Type B pancreatic cell (in vitro differentiated cells): ENCODE measurements around the gene PI4KA. TPM values are rescaled to one million over a fixed set of nuclear protein-coding genes. Genes with fewer than 3 reads are reported as not detected.

Source experiments
- DNase-seq: peaks from one replicate; pipeline ENCODE4 v3.0.0; 2021; ENCODE audit warnings: mixed read lengths; ENCODE audit not compliant: unreplicated experiment; ENCODE audit errors: extremely low spot score
- H3K27ac Mint-ChIP-seq: 2 replicates; pipeline ENCODE4 v1.8.0; 2021; ENCODE audit warnings: mild to moderate bottlenecking, mixed read lengths
- H3K27me3 Mint-ChIP-seq: 2 replicates; pipeline ENCODE4 v1.8.0; 2021; ENCODE audit warnings: mixed read lengths
- H3K36me3 Mint-ChIP-seq: 2 replicates; pipeline ENCODE4 v1.8.0; 2021; ENCODE audit warnings: mixed read lengths
- H3K4me1 Mint-ChIP-seq: one replicate; pipeline ENCODE4 v1.8.0; 2021; ENCODE audit warnings: mixed read lengths; ENCODE audit not compliant: unreplicated experiment
- H3K4me3 Mint-ChIP-seq: 2 replicates; pipeline ENCODE4 v1.8.0; 2021; ENCODE audit warnings: mild to moderate bottlenecking, mixed read lengths
- H3K9me3 Mint-ChIP-seq: 2 replicates; pipeline ENCODE4 v1.8.0; 2021; ENCODE audit warnings: mixed read lengths
- total RNA-seq: library from RNA; stranded (reverse); gene quantifications from 2 replicates; pipeline ENCODE4 v1.2.1, GENCODE V29; 2021; ENCODE audit warnings: low replicate concordance
- TF ChIP-seq, protein P1 (sequence below): fragments of 200-600 bp; sonication (generic); conservative IDR thresholded peaks from 2 replicates; pipeline ENCODE4 v1.5.0; 2021; ENCODE audit warnings: antibody characterized with exemption, mild to moderate bottlenecking

Gene PI4KA
- total RNA-seq, 1 donor from 2014 or later, result 120 TPM

- Mint-ChIP-seq H3K27me3 (no peaks in the 10 kb centered on the region), H3K36me3 (peaks cover 5% of the 10 kb centered on the region), H3K9me3 (no peaks in the 10 kb centered on the region), H3K4me3 (no peak overlapping the region), H3K4me1 (no peaks in the 10 kb centered on the region), H3K27ac (no peak overlapping the region)
- no peak for DNase-seq
- TF ChIP-seq, protein P1, sequence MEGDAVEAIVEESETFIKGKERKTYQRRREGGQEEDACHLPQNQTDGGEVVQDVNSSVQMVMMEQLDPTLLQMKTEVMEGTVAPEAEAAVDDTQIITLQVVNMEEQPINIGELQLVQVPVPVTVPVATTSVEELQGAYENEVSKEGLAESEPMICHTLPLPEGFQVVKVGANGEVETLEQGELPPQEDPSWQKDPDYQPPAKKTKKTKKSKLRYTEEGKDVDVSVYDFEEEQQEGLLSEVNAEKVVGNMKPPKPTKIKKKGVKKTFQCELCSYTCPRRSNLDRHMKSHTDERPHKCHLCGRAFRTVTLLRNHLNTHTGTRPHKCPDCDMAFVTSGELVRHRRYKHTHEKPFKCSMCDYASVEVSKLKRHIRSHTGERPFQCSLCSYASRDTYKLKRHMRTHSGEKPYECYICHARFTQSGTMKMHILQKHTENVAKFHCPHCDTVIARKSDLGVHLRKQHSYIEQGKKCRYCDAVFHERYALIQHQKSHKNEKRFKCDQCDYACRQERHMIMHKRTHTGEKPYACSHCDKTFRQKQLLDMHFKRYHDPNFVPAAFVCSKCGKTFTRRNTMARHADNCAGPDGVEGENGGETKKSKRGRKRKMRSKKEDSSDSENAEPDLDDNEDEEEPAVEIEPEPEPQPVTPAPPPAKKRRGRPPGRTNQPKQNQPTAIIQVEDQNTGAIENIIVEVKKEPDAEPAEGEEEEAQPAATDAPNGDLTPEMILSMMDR, result no peak
Observed at GRCh38 chr22:20728523-20729190, 130.0 kb downstream of the PI4KA start.

- DNase-seq, result no peak
- Mint-ChIP-seq H3K27me3 (no peaks in the 10 kb centered on the region), H3K4me3 (no peak overlapping the region), H3K4me1 (no peaks in the 10 kb centered on the region), H3K36me3 (peaks cover 5% of the 10 kb centered on the region), H3K9me3 (no peaks in the 10 kb centered on the region), H3K27ac (no peak overlapping the region)
- TF ChIP-seq, protein P1, result no peak
Observed at GRCh38 chr22:20727118-20728015, 131.2 kb downstream of the PI4KA start.

GRCh38 chr22:20725987-20726558 is 132.5 kb downstream of the PI4KA start:
- Mint-ChIP-seq H3K36me3 (peaks cover 7% of the 10 kb centered on the region), H3K4me3 (no peak overlapping the region), H3K9me3 (no peaks in the 10 kb centered on the region), H3K4me1 (no peaks in the 10 kb centered on the region), H3K27me3 (no peaks in the 10 kb centered on the region), H3K27ac (no peak overlapping the region)
- no peak for DNase-seq
- TF ChIP-seq, protein P1, result no peak

GRCh38 chr22:20724676-20725454 is 133.7 kb downstream of the PI4KA start:
- Mint-ChIP-seq H3K27ac (no peak overlapping the region), H3K27me3 (no peaks in the 10 kb centered on the region), H3K9me3 (no peaks in the 10 kb centered on the region), H3K4me1 (no peaks in the 10 kb centered on the region), H3K4me3 (no peak overlapping the region), H3K36me3 (peaks cover 7% of the 10 kb centered on the region)
- TF ChIP-seq, protein P1, result no peak
- no peak for DNase-seq

GRCh38 chr22:20721409-20722218 is 137.0 kb downstream of the PI4KA start:
- H3K9me3 Mint-ChIP-seq, result no peaks in the 10 kb centered on the region
- H3K4me1 Mint-ChIP-seq, result no peaks in the 10 kb centered on the region
- TF ChIP-seq, protein P1, result no peak
- DNase-seq, result no peak
- H3K27me3 Mint-ChIP-seq, result no peaks in the 10 kb centered on the region
- peaks cover 7% of the 10 kb centered on the region for H3K36me3 Mint-ChIP-seq
- no peak overlapping the region for H3K27ac Mint-ChIP-seq
- H3K4me3 Mint-ChIP-seq, result no peak overlapping the region
